CD8-positive, alpha-beta memory T cell (primary cell): ENCODE results near the gene TTC33. TPM values are rescaled to one million over a fixed set of nuclear protein-coding genes. Genes with fewer than 3 reads are reported as not detected.

Source experiments
- CTCF ChIA-PET: fragments of 350-600 bp; sonication (Branson Sonifier 250); formaldehyde crosslinking; loops from one replicate; lab custom pipeline; 2021; ENCODE audit warnings: antibody characterized with exemption; lab: Charles Lee
- POLR2A ChIA-PET: fragments of 350-600 bp; sonication (Branson Sonifier 250); formaldehyde crosslinking; loops from one replicate; lab custom pipeline; 2021; ENCODE audit warnings: antibody characterized with exemption; lab: Charles Lee
- DNase-seq, 5 donors: peaks; one replicate each; pipeline versions ENCODE4 v3.0.0 to v3.0.0-alpha.2; 2020 to 2022; ENCODE audit warnings: mixed read lengths in 1 of 5
- H3K27ac ChIP-seq: one replicate; pipeline ENCODE4 v1.7.0; 2013; ENCODE audit warnings: low read depth, mild to moderate bottlenecking, low read length, moderate library complexity
- H3K27me3 ChIP-seq: 2 replicates; pipeline ENCODE4 v1.7.0; 2013; ENCODE audit warnings: low read length, mild to moderate bottlenecking; ENCODE audit not compliant: insufficient read depth, poor library complexity, severe bottlenecking
- H3K36me3 ChIP-seq: 2 replicates; pipeline ENCODE4 v1.7.0; 2013; ENCODE audit warnings: mild to moderate bottlenecking, low read length, moderate library complexity; ENCODE audit not compliant: insufficient read depth
- H3K4me1 ChIP-seq: 2 replicates; pipeline ENCODE4 v1.7.0; 2013; ENCODE audit warnings: mild to moderate bottlenecking, low read length, moderate library complexity; ENCODE audit not compliant: insufficient read depth
- H3K4me3 ChIP-seq: 2 replicates; pipeline ENCODE4 v1.7.0; 2013; ENCODE audit warnings: mild to moderate bottlenecking, low read length
- H3K9me3 ChIP-seq: 2 replicates; pipeline ENCODE4 v1.7.0; 2013; ENCODE audit warnings: mild to moderate bottlenecking, low read length
- H3K27ac Mint-ChIP-seq, 8 donors: one replicate each; pipeline ENCODE4 v1.8.0; 2020 to 2021; ENCODE audit warnings: mixed read lengths in 8 of 8, mild to moderate bottlenecking in 6 of 8, inconsistent platforms in 3 of 8, moderate library complexity in 3 of 8
- H3K27me3 Mint-ChIP-seq, 2 donors: one replicate each; pipeline ENCODE4 v1.8.0; 2020 to 2021; ENCODE audit warnings: mixed read lengths in 2 of 2, mild to moderate bottlenecking in 1 of 2, moderate library complexity in 1 of 2
- H3K36me3 Mint-ChIP-seq, 3 donors: one replicate each; pipeline ENCODE4 v1.8.0; 2020 to 2021; ENCODE audit warnings: mixed read lengths in 3 of 3, inconsistent platforms in 1 of 3, mild to moderate bottlenecking in 1 of 3
- H3K4me1 Mint-ChIP-seq, 3 donors: one replicate each; pipeline ENCODE4 v1.8.0; 2020 to 2021; ENCODE audit warnings: mixed read lengths in 3 of 3, inconsistent platforms in 1 of 3, mild to moderate bottlenecking in 1 of 3
- H3K4me3 Mint-ChIP-seq, 7 donors: one replicate each; pipeline ENCODE4 v1.8.0; 2020 to 2021; ENCODE audit warnings: mixed read lengths in 7 of 7, mild to moderate bottlenecking in 6 of 7, moderate library complexity in 4 of 7, inconsistent platforms in 2 of 7
- H3K9me3 Mint-ChIP-seq, 5 donors: one replicate each; pipeline ENCODE4 v1.8.0; 2020 to 2022; ENCODE audit warnings: mixed read lengths in 5 of 5, mild to moderate bottlenecking in 3 of 5, moderate library complexity in 2 of 5, inconsistent platforms in 1 of 5
- polyA plus RNA-seq: library from polyadenylated mRNA; unstranded; fragments of 300-500 nt; fragmentation: Illumina TruSeq; gene quantifications from one replicate; pipeline ENCODE4 v1.2.3, GENCODE V29; 2021
- total RNA-seq, 2 experiments: library from RNA; stranded (reverse); gene quantifications; one replicate each; pipeline ENCODE4 v1.2.3, GENCODE V29; 2021

The TTC33 gene
- total and polyA plus RNA-seq, 3 experiments from 2014 or later: 13.9 to 27.7 (median 25.3) TPM

GRCh38 chr5:40547994-40548575 lies 207.7 kb downstream of the TTC33 start:
- H3K4me1 Mint-ChIP-seq: no peaks in the 10 kb centered on the region
- ChIA-PET POLR2A (no interaction called here), CTCF (no interaction called here)
- no peaks in the 10 kb centered on the region for H3K36me3 ChIP-seq
- H3K9me3 Mint-ChIP-seq: peaks cover 0 to 3% (median 0%) of the 10 kb centered on the region in 5 donors
- H3K27ac ChIP-seq: no peak overlapping the region
- no peak overlapping the region for H3K27ac Mint-ChIP-seq
- no peaks in the 10 kb centered on the region for H3K9me3 ChIP-seq
- no peak overlapping the region for H3K4me3 ChIP-seq
- no peaks in the 10 kb centered on the region for H3K4me1 ChIP-seq
- DNase-seq: no peak
- H3K27me3 Mint-ChIP-seq: no peaks in the 10 kb centered on the region
- H3K27me3 ChIP-seq: no peaks in the 10 kb centered on the region
- no peak overlapping the region for H3K4me3 Mint-ChIP-seq
- H3K36me3 Mint-ChIP-seq: peaks cover 0 to 1% (median 0%) of the 10 kb centered on the region in 3 donors

GRCh38 chr5:40547557-40547956 lies 208.2 kb downstream of the TTC33 start:
- peaks cover 0 to 1% (median 0%) of the 10 kb centered on the region in 3 donors for H3K36me3 Mint-ChIP-seq
- H3K27ac Mint-ChIP-seq: no peak overlapping the region
- H3K9me3 Mint-ChIP-seq: peaks cover 0 to 3% (median 0%) of the 10 kb centered on the region in 5 donors
- ChIA-PET POLR2A (no interaction called here), CTCF (no interaction called here)
- H3K4me1 Mint-ChIP-seq: no peaks in the 10 kb centered on the region
- Histone ChIP-seq H3K27me3 (no peaks in the 10 kb centered on the region), H3K4me3 (no peak overlapping the region), H3K9me3 (no peaks in the 10 kb centered on the region), H3K36me3 (no peaks in the 10 kb centered on the region), H3K4me1 (no peaks in the 10 kb centered on the region), H3K27ac (no peak overlapping the region)
- H3K27me3 Mint-ChIP-seq: no peaks in the 10 kb centered on the region
- H3K4me3 Mint-ChIP-seq: no peak overlapping the region
- DNase-seq: no peak

GRCh38 chr5:40540301-40540700 lies 215.5 kb downstream of the TTC33 start:
- Histone ChIP-seq H3K36me3 (no peaks in the 10 kb centered on the region), H3K9me3 (no peaks in the 10 kb centered on the region), H3K27ac (no peak overlapping the region), H3K4me3 (no peak overlapping the region), H3K27me3 (no peaks in the 10 kb centered on the region), H3K4me1 (no peaks in the 10 kb centered on the region)
- H3K27ac Mint-ChIP-seq: peak overlapping the region in 1 of 8 donors; percentile 26
- H3K4me3 Mint-ChIP-seq: no peak overlapping the region
- H3K27me3 Mint-ChIP-seq: no peaks in the 10 kb centered on the region
- no peak for DNase-seq
- H3K4me1 Mint-ChIP-seq: no peaks in the 10 kb centered on the region
- H3K9me3 Mint-ChIP-seq: peaks cover 0 to 3% (median 0%) of the 10 kb centered on the region in 5 donors
- no peaks in the 10 kb centered on the region for H3K36me3 Mint-ChIP-seq
- POLR2A ChIA-PET: no interaction called here
- CTCF ChIA-PET: no interaction called here

GRCh38 chr5:40524677-40525076 lies 231.1 kb downstream of the TTC33 start:
- no peaks in the 10 kb centered on the region for H3K4me1 ChIP-seq
- H3K9me3 ChIP-seq: no peaks in the 10 kb centered on the region
- no peak for DNase-seq
- H3K9me3 Mint-ChIP-seq: no peaks in the 10 kb centered on the region
- H3K4me3 ChIP-seq: no peak overlapping the region
- no peaks in the 10 kb centered on the region for H3K27me3 Mint-ChIP-seq
- H3K4me3 Mint-ChIP-seq: no peak overlapping the region
- H3K27me3 ChIP-seq: no peaks in the 10 kb centered on the region
- peaks cover 0 to 7% (median 1%) of the 10 kb centered on the region in 3 donors for H3K4me1 Mint-ChIP-seq
- CTCF ChIA-PET: no interaction called here
- no peak overlapping the region for H3K27ac ChIP-seq
- no peaks in the 10 kb centered on the region for H3K36me3 ChIP-seq
- H3K36me3 Mint-ChIP-seq: peaks cover 0 to 8% (median 0%) of the 10 kb centered on the region in 3 donors
- no peak overlapping the region for H3K27ac Mint-ChIP-seq
- POLR2A ChIA-PET: no interaction called here

- Histone ChIP-seq H3K9me3 (no peaks in the 10 kb centered on the region), H3K27me3 (no peaks in the 10 kb centered on the region), H3K27ac (no peak overlapping the region), H3K4me1 (no peaks in the 10 kb centered on the region), H3K4me3 (no peak overlapping the region), H3K36me3 (no peaks in the 10 kb centered on the region)
- Mint-ChIP-seq H3K4me1 (no peaks in the 10 kb centered on the region), H3K27me3 (peaks cover 0 to 1% of the 10 kb centered on the region in 2 donors), H3K27ac (no peak overlapping the region), H3K4me3 (no peak overlapping the region), H3K36me3 (peaks cover 0 to 8% (median 0%) of the 10 kb centered on the region in 3 donors), H3K9me3 (no peaks in the 10 kb centered on the region)
- POLR2A ChIA-PET: no interaction called here
- CTCF ChIA-PET: no interaction called here
- DNase-seq: no peak
Observed at GRCh38 chr5:40521925-40522324, 233.8 kb downstream of the TTC33 start.

GRCh38 chr5:40521108-40521785 lies 234.5 kb downstream of the TTC33 start:
- POLR2A ChIA-PET: no interaction called here
- CTCF ChIA-PET: no interaction called here
- H3K9me3 Mint-ChIP-seq: no peaks in the 10 kb centered on the region

GRCh38 chr5:40518485-40518917 lies 237.3 kb downstream of the TTC33 start:
- Mint-ChIP-seq H3K27ac (peak overlapping the region in 1 of 8 donors; percentile 13), H3K36me3 (peaks cover 0 to 6% (median 0%) of the 10 kb centered on the region in 3 donors), H3K4me3 (no peak overlapping the region), H3K4me1 (peaks cover 10 to 20% (median 17%) of the 10 kb centered on the region in 3 donors), H3K27me3 (peaks cover 0 to 1% of the 10 kb centered on the region in 2 donors), H3K9me3 (no peaks in the 10 kb centered on the region)
- CTCF ChIA-PET: no interaction called here
- H3K36me3 ChIP-seq: no peaks in the 10 kb centered on the region
- H3K9me3 ChIP-seq: no peaks in the 10 kb centered on the region
- POLR2A ChIA-PET: no interaction called here
- no peak for DNase-seq
- H3K4me3 ChIP-seq: no peak overlapping the region
- no peak overlapping the region for H3K27ac ChIP-seq
- no peaks in the 10 kb centered on the region for H3K27me3 ChIP-seq
- peaks cover 22% of the 10 kb centered on the region for H3K4me1 ChIP-seq

More at GRCh38 chr5:40521108-40521785, 234.5 kb downstream of the TTC33 start:
- Mint-ChIP-seq H3K4me1 (peaks cover 0 to 1% (median 0%) of the 10 kb centered on the region in 3 donors), H3K4me3 (no peak overlapping the region), H3K36me3 (peaks cover 0 to 8% (median 0%) of the 10 kb centered on the region in 3 donors), H3K27me3 (peaks cover 0 to 1% of the 10 kb centered on the region in 2 donors), H3K27ac (no peak overlapping the region)
- Histone ChIP-seq H3K4me3 (no peak overlapping the region), H3K4me1 (peaks cover 4% of the 10 kb centered on the region), H3K27ac (no peak overlapping the region), H3K27me3 (no peaks in the 10 kb centered on the region), H3K9me3 (no peaks in the 10 kb centered on the region), H3K36me3 (no peaks in the 10 kb centered on the region)
- DNase-seq: no peak

- Histone ChIP-seq H3K36me3 (no peaks in the 10 kb centered on the region), H3K4me1 (peaks cover 22% of the 10 kb centered on the region), H3K27ac (no peak overlapping the region), H3K27me3 (no peaks in the 10 kb centered on the region), H3K9me3 (no peaks in the 10 kb centered on the region), H3K4me3 (peak overlapping the region; percentile 4)
- peak overlapping the region in 2 of 8 donors; percentile 20 to 52 for H3K27ac Mint-ChIP-seq
- POLR2A ChIA-PET: no interaction called here
- H3K27me3 Mint-ChIP-seq: peaks cover 0 to 1% of the 10 kb centered on the region in 2 donors
- no peaks in the 10 kb centered on the region for H3K36me3 Mint-ChIP-seq
- no peak for DNase-seq
- H3K4me1 Mint-ChIP-seq: peaks cover 10 to 20% (median 20%) of the 10 kb centered on the region in 3 donors
- peak overlapping the region in 3 of 7 donors; percentile 1 to 22 (median 5) for H3K4me3 Mint-ChIP-seq
- no peaks in the 10 kb centered on the region for H3K9me3 Mint-ChIP-seq
- CTCF ChIA-PET: no interaction called here
Observed at GRCh38 chr5:40515476-40515875, 240.3 kb downstream of the TTC33 start.
